HCT116 (cell line): ENCODE measurements around the gene ZNF41. TPM values are rescaled to one million over a fixed set of nuclear protein-coding genes. Genes with fewer than 3 reads are reported as not detected.

Experiments used
- ATAC-seq: fragments of 200-7000 bp; cut with Tn5 transposase; 2 replicates; pipeline ENCODE4 v1.9.1; 2020; ENCODE audit warnings: mild to moderate bottlenecking, moderate library complexity
- BruUV-seq: library from RNA; stranded (reverse); fragments of 400-500 nt; replicated peaks from 2 replicates; lab custom pipeline; 2021; lab: Mats Ljungman, UMichigan
- CTCF ChIA-PET: fragments of 300-600 bp; sonication (Branson Sonifier 250); formaldehyde crosslinking; loops from one replicate; lab custom pipeline; 2021; ENCODE audit warnings: antibody characterized with exemption; lab: Charles Lee
- POLR2A ChIA-PET: fragments of 300-600, 350-600 bp; sonication (Branson Sonifier 250); formaldehyde crosslinking; loops from one replicate; lab custom pipeline; 2021; ENCODE audit warnings: antibody characterized with exemption; lab: Charles Lee
- RAD21 ChIA-PET, 2 experiments: fragments of 300-600 bp; sonication (Branson Sonifier 250); formaldehyde crosslinking; loops; one replicate each; lab custom pipeline; 2023; ENCODE audit warnings: low total read pairs in 2 of 2; ENCODE audit not compliant: uncharacterized antibody in 2 of 2, unreplicated experiment in 2 of 2, low non-redundant PET in 1 of 2; lab: Charles Lee
- DNase-seq: peaks from one replicate; pipeline ENCODE4 v3.0.0-alpha.2; 2010; ENCODE audit warnings: low read depth, low spot score
- H2AFZ ChIP-seq: fragments of 200-600 bp; shearing (Covaris generic), sonication (generic); 2 replicates; pipeline ENCODE4 v1.6.1; 2017; ENCODE audit warnings: low read depth, mixed run types, mixed read lengths, antibody characterized with exemption, low read length; ENCODE audit not compliant: poor library complexity, severe bottlenecking
- H3K27ac ChIP-seq: 2 replicates; pipeline ENCODE4 v1.5.1; 2012; ENCODE audit warnings: low read depth, low read length
- H3K27me3 ChIP-seq: fragments of 200-600 bp; sonication (generic); 2 replicates; pipeline ENCODE4 v1.6.1; 2016; ENCODE audit warnings: mixed run types, low read length, mixed read lengths; ENCODE audit not compliant: insufficient read depth
- H3K36me3 ChIP-seq, 2 experiments: fragments of 200-500 bp in 1 of 2; fragments of 200-600 bp in 1 of 2; sonication (Bioruptor generic) in 1 of 2; sonication (generic) in 1 of 2; 2 replicates each; pipeline versions ENCODE4 v1.5.1 to v1.6.1; 2014 to 2016; ENCODE audit warnings: low read length in 2 of 2, inconsistent platforms in 1 of 2, mixed read lengths in 1 of 2, mixed run types in 1 of 2; ENCODE audit not compliant: insufficient read depth in 2 of 2, control insufficient read depth in 1 of 2
- H3K4me1 ChIP-seq, 2 experiments: fragments of 200-600 bp in 1 of 2; sonication (generic) in 1 of 2; 2 replicates each; pipeline versions ENCODE4 v1.5.1 to v1.6.1; 2012 to 2017; ENCODE audit warnings: low read length in 2 of 2, inconsistent platforms in 1 of 2, mild to moderate bottlenecking in 1 of 2, mixed read lengths in 1 of 2, mixed run types in 1 of 2, moderate library complexity in 1 of 2; ENCODE audit not compliant: insufficient read depth in 2 of 2, control insufficient read depth in 1 of 2
- H3K4me2 ChIP-seq: fragments of 200-600 bp; sonication (generic); 2 replicates; pipeline ENCODE4 v1.6.1; 2017; ENCODE audit warnings: mixed run types, low read length, mixed read lengths
- H3K4me3 ChIP-seq, 2 experiments: fragments of 200-600 bp in 1 of 2; sonication (generic) in 1 of 2; replicated peaks in 1 of 2; 2 replicates each; pipeline ENCODE4 v1.5.1; 2011 to 2016; ENCODE audit warnings: low read length in 2 of 2, control low read depth in 1 of 2, low read depth in 1 of 2, mild to moderate bottlenecking in 1 of 2, mixed read lengths in 1 of 2, mixed run types in 1 of 2
- H3K79me2 ChIP-seq: fragments of 200-600 bp; sonication (generic); 2 replicates; pipeline ENCODE4 v1.6.1; 2017; ENCODE audit warnings: mild to moderate bottlenecking, mixed run types, low read length, moderate library complexity, mixed read lengths; ENCODE audit not compliant: insufficient read depth
- H3K9ac ChIP-seq: fragments of 200-600 bp; sonication (generic); 2 replicates; pipeline ENCODE4 v1.6.1; 2016; ENCODE audit warnings: low read length, mixed read lengths
- H3K9me2 ChIP-seq: fragments of 200-600 bp; sonication (generic), shearing (Covaris generic); 2 replicates; pipeline ENCODE4 v1.6.1; 2017; ENCODE audit warnings: mixed run types, mild to moderate bottlenecking, moderate library complexity; ENCODE audit not compliant: insufficient read depth
- H3K9me3 ChIP-seq, 2 experiments: fragments of 200-500 bp in 1 of 2; fragments of 200-600 bp in 1 of 2; sonication (Bioruptor generic) in 1 of 2; sonication (generic) in 1 of 2; 2 replicates each; pipeline ENCODE4 v1.6.1; 2014 to 2017; ENCODE audit warnings: low read length in 2 of 2, mixed read lengths in 2 of 2, inconsistent platforms in 1 of 2, low read depth in 1 of 2, mild to moderate bottlenecking in 1 of 2, mixed run types in 1 of 2, moderate library complexity in 1 of 2; ENCODE audit not compliant: control insufficient read depth in 1 of 2, insufficient read depth in 1 of 2
- H4K20me1 ChIP-seq: fragments of 200-600 bp; sonication (generic), shearing (Covaris generic); 2 replicates; pipeline ENCODE4 v1.6.1; 2017; ENCODE audit warnings: mixed run types, mild to moderate bottlenecking, moderate library complexity; ENCODE audit not compliant: insufficient read depth
- CEBPB ChIP-seq: IDR thresholded peaks from 2 replicates; pipeline ENCODE4 v1.6.1; 2012; ENCODE audit warnings: low read depth
- EGR1 ChIP-seq: IDR thresholded peaks from 2 replicates; pipeline ENCODE4 v1.6.1; 2012; ENCODE audit warnings: low read depth
- ELF1 ChIP-seq: IDR thresholded peaks from 2 replicates; pipeline ENCODE4 v1.6.1; 2012; ENCODE audit warnings: low read depth, borderline replicate concordance
- EZH2 ChIP-seq: fragments of 200-600 bp; sonication (generic); IDR thresholded peaks from 2 replicates; pipeline ENCODE4 v1.6.1; 2017; ENCODE audit warnings: antibody characterized with exemption, mixed run types
- EZH2phosphoT487 ChIP-seq: fragments of 200-600 bp; IDR thresholded peaks from 2 replicates; pipeline ENCODE4 v1.6.1; 2018; ENCODE audit warnings: antibody characterized with exemption, borderline replicate concordance
- FOSL1 ChIP-seq: IDR thresholded peaks from 2 replicates; pipeline ENCODE4 v1.6.1; 2012; ENCODE audit warnings: low read depth
- JUND ChIP-seq: IDR thresholded peaks from 2 replicates; pipeline ENCODE4 v1.6.1; 2012
- POLR2A ChIP-seq: IDR thresholded peaks from 2 replicates; pipeline ENCODE4 v1.7.0; 2011; ENCODE audit warnings: borderline replicate concordance; ENCODE audit not compliant: insufficient read depth, insufficient read length; ENCODE audit errors: extremely low read depth
- POLR2AphosphoS5 ChIP-seq: IDR thresholded peaks from 2 replicates; pipeline ENCODE4 v1.6.1; 2011; ENCODE audit warnings: mild to moderate bottlenecking, low read depth, low read length, moderate library complexity
- RAD21 ChIP-seq: IDR thresholded peaks from 2 replicates; pipeline ENCODE4 v1.6.1; 2012; ENCODE audit warnings: low read depth, mild to moderate bottlenecking
- TCF7L2 ChIP-seq: IDR thresholded peaks from 2 replicates; pipeline ENCODE4 v1.7.0; 2011; ENCODE audit warnings: borderline replicate concordance, inconsistent platforms; ENCODE audit not compliant: insufficient read depth, insufficient read length; ENCODE audit errors: extremely low read depth
- YY1 ChIP-seq: IDR thresholded peaks from 2 replicates; pipeline ENCODE4 v1.6.1; 2011; ENCODE audit warnings: low read length, low read depth, moderate library complexity, mild to moderate bottlenecking; ENCODE audit not compliant: insufficient replicate concordance; ENCODE audit errors: extremely low read depth
- ZFX ChIP-seq: fragments of 450-650 bp; IDR thresholded peaks from 2 replicates; pipeline ENCODE4 v1.6.1; 2017
- ZNF274 ChIP-seq: fragments of 200-500 bp; sonication (Bioruptor generic); IDR thresholded peaks from 2 replicates; pipeline ENCODE4 v1.6.1; 2014; ENCODE audit warnings: mild to moderate bottlenecking, low read depth, low read length, inconsistent platforms
- intact Hi-C: fragments of 100-400 bp; cut with micrococcal nuclease; formaldehyde crosslinking; loops from 2 replicates; pipeline ENCODE4 v1.10.0; 2022
- total RNA-seq: library from RNA; stranded (reverse); gene quantifications from one replicate; pipeline ENCODE4 v1.2.1, GENCODE V29; 2021; ENCODE audit not compliant: unreplicated experiment
- TF ChIP-seq, protein P1 (sequence below): IDR thresholded peaks from 2 replicates; pipeline ENCODE4 v1.6.1; 2011; ENCODE audit warnings: mild to moderate bottlenecking, low read length, moderate library complexity; ENCODE audit not compliant: insufficient replicate concordance; ENCODE audit errors: extremely low read depth
- TF ChIP-seq, protein P2 (sequence below): IDR thresholded peaks from 2 replicates; pipeline ENCODE4 v1.6.1; 2012
- TF ChIP-seq, protein P3 (sequence below): IDR thresholded peaks from 2 replicates; pipeline ENCODE4 v1.6.1; 2012; ENCODE audit warnings: low read depth
- TF ChIP-seq, protein P4 (sequence below), 3 experiments: fragments of 200-600 bp in 1 of 3; sonication (generic) in 1 of 3; IDR thresholded peaks in 2 of 3; conservative IDR thresholded peaks in 1 of 3; 2 replicates each; pipeline ENCODE4 v1.5.1; 2012 to 2017; ENCODE audit warnings: low read depth in 2 of 3, low read length in 2 of 3, antibody characterized with exemption in 1 of 3, borderline replicate concordance in 1 of 3, control low read depth in 1 of 3, mild to moderate bottlenecking in 1 of 3, mixed read lengths in 1 of 3, mixed run types in 1 of 3, moderate library complexity in 1 of 3; ENCODE audit not compliant: insufficient read depth in 1 of 3
- TF ChIP-seq, protein P5 (sequence below): IDR thresholded peaks from 2 replicates; pipeline ENCODE4 v1.6.1; 2012

ZNF41 gene
- total RNA-seq, 1 experiment from 2014 or later, result 7.4 TPM

DNA sequence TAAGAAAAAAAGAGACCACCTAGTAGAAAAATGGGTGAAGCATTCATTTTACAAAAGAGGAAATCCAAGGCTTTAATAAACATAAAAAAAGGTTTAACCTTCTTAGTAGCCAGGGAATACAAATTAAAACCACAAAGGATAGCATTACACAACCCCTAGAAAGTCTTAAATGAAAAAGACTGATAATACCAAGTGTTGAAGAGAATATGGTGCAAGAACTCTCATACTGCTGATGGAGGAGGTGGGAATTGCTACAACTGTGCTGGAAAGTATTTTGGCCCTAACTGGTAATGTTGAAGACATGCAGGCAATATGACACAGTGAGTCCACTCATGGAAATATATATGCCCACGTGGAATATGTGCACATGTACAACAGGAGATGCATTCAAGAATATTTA is 22.5 kb downstream of the ZNF41 start:
- Histone ChIP-seq H3K27ac (no peak overlapping the region), H3K9me2 (no peaks in the 10 kb centered on the region), H4K20me1 (no peaks in the 10 kb centered on the region), H3K4me3 (no peak overlapping the region), H3K36me3 (peaks cover 0 to 7% of the 10 kb centered on the region in 2 experiments; a peak in 1 of 4 replicates), H3K4me1 (no peaks in the 10 kb centered on the region), H3K79me2 (no peaks in the 10 kb centered on the region), H3K4me2 (no peak overlapping the region), H3K27me3 (no peaks in the 10 kb centered on the region), H3K9ac (no peak overlapping the region), H3K9me3 (no peaks in the 10 kb centered on the region), H2AFZ (no peak overlapping the region)
- no peak for ATAC-seq
- ChIA-PET CTCF (no interaction called here), POLR2A (no interaction called here), RAD21 (no interaction called here)
- no TSS peak for BruUV-seq
- DNase-seq, result no peak
- intact Hi-C loops, result no loop called here
- TF ChIP-seq EZH2 (no peak), EZH2phosphoT487 (no peak), POLR2A (no peak), FOSL1 (no peak), CEBPB (no peak), ZFX (no peak), YY1 (no peak), ZNF274 (no peak), RAD21 (no peak), POLR2AphosphoS5 (no peak), JUND (no peak), ELF1 (no peak), EGR1 (no peak), TCF7L2 (no peak)
- TF ChIP-seq, protein P1, sequence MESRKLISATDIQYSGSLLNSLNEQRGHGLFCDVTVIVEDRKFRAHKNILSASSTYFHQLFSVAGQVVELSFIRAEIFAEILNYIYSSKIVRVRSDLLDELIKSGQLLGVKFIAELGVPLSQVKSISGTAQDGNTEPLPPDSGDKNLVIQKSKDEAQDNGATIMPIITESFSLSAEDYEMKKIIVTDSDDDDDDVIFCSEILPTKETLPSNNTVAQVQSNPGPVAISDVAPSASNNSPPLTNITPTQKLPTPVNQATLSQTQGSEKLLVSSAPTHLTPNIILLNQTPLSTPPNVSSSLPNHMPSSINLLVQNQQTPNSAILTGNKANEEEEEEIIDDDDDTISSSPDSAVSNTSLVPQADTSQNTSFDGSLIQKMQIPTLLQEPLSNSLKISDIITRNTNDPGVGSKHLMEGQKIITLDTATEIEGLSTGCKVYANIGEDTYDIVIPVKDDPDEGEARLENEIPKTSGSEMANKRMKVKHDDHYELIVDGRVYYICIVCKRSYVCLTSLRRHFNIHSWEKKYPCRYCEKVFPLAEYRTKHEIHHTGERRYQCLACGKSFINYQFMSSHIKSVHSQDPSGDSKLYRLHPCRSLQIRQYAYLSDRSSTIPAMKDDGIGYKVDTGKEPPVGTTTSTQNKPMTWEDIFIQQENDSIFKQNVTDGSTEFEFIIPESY, result no peak
- TF ChIP-seq, protein P2, sequence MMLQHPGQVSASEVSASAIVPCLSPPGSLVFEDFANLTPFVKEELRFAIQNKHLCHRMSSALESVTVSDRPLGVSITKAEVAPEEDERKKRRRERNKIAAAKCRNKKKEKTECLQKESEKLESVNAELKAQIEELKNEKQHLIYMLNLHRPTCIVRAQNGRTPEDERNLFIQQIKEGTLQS, result no peak
- TF ChIP-seq, protein P3, sequence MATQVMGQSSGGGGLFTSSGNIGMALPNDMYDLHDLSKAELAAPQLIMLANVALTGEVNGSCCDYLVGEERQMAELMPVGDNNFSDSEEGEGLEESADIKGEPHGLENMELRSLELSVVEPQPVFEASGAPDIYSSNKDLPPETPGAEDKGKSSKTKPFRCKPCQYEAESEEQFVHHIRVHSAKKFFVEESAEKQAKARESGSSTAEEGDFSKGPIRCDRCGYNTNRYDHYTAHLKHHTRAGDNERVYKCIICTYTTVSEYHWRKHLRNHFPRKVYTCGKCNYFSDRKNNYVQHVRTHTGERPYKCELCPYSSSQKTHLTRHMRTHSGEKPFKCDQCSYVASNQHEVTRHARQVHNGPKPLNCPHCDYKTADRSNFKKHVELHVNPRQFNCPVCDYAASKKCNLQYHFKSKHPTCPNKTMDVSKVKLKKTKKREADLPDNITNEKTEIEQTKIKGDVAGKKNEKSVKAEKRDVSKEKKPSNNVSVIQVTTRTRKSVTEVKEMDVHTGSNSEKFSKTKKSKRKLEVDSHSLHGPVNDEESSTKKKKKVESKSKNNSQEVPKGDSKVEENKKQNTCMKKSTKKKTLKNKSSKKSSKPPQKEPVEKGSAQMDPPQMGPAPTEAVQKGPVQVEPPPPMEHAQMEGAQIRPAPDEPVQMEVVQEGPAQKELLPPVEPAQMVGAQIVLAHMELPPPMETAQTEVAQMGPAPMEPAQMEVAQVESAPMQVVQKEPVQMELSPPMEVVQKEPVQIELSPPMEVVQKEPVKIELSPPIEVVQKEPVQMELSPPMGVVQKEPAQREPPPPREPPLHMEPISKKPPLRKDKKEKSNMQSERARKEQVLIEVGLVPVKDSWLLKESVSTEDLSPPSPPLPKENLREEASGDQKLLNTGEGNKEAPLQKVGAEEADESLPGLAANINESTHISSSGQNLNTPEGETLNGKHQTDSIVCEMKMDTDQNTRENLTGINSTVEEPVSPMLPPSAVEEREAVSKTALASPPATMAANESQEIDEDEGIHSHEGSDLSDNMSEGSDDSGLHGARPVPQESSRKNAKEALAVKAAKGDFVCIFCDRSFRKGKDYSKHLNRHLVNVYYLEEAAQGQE, result no peak
- TF ChIP-seq, protein P4, sequence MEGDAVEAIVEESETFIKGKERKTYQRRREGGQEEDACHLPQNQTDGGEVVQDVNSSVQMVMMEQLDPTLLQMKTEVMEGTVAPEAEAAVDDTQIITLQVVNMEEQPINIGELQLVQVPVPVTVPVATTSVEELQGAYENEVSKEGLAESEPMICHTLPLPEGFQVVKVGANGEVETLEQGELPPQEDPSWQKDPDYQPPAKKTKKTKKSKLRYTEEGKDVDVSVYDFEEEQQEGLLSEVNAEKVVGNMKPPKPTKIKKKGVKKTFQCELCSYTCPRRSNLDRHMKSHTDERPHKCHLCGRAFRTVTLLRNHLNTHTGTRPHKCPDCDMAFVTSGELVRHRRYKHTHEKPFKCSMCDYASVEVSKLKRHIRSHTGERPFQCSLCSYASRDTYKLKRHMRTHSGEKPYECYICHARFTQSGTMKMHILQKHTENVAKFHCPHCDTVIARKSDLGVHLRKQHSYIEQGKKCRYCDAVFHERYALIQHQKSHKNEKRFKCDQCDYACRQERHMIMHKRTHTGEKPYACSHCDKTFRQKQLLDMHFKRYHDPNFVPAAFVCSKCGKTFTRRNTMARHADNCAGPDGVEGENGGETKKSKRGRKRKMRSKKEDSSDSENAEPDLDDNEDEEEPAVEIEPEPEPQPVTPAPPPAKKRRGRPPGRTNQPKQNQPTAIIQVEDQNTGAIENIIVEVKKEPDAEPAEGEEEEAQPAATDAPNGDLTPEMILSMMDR (IDR thresholded peaks at IDR 0.05 in 2 of 3, conservative IDR thresholded peaks at IDR 0.05 in 1 of 3; ENCODE audit: borderline replicate concordance in 1 of 3, insufficient read depth in 1 of 3, low read depth in 2 of 3, low read length in 2 of 3), result no peak
- TF ChIP-seq, protein P5, sequence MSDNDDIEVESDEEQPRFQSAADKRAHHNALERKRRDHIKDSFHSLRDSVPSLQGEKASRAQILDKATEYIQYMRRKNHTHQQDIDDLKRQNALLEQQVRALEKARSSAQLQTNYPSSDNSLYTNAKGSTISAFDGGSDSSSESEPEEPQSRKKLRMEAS, result no peak
